WTC11 (cell line): ENCODE results near the gene EIF6. TPM values are rescaled to one million over a fixed set of nuclear protein-coding genes. Genes with fewer than 3 reads are reported as not detected.

ENCODE experiments used
- ATAC-seq: fragments of 200-7000 bp; cut with Tn5 transposase; 2 replicates; pipeline ENCODE4 v1.10.0; 2021; ENCODE audit warnings: mild to moderate bottlenecking, moderate library complexity
- CTCF ChIA-PET: fragments of 300-600 bp; sonication (Branson Sonifier 250); formaldehyde crosslinking; loops from one replicate; lab custom pipeline; 2021; ENCODE audit warnings: antibody characterized with exemption; lab: Charles Lee
- POLR2A ChIA-PET: fragments of 350-600 bp; sonication (Branson Sonifier 250); formaldehyde crosslinking; loops from one replicate; lab custom pipeline; 2021; ENCODE audit warnings: antibody characterized with exemption; lab: Charles Lee
- DNase-seq: peaks from one replicate; pipeline ENCODE4 v3.0.0; 2021; ENCODE audit warnings: low spot score
- H3K27ac Mint-ChIP-seq: 2 replicates; pipeline ENCODE4 v1.8.0; 2021; ENCODE audit warnings: mixed read lengths
- H3K27me3 Mint-ChIP-seq: 2 replicates; pipeline ENCODE4 v1.8.0; 2021; ENCODE audit warnings: low read depth, mild to moderate bottlenecking, moderate library complexity, mixed read lengths
- H3K36me3 Mint-ChIP-seq: 2 replicates; pipeline ENCODE4 v1.8.0; 2021; ENCODE audit warnings: mixed read lengths
- H3K4me1 Mint-ChIP-seq: 2 replicates; pipeline ENCODE4 v1.8.0; 2022; ENCODE audit warnings: mixed read lengths
- H3K4me3 Mint-ChIP-seq: 2 replicates; pipeline ENCODE4 v1.8.0; 2021; ENCODE audit warnings: mild to moderate bottlenecking, moderate library complexity, mixed read lengths
- H3K9me3 Mint-ChIP-seq: 2 replicates; pipeline ENCODE4 v1.8.0; 2021; ENCODE audit warnings: mixed read lengths
- AFF4 ChIP-seq: sonication (generic); formaldehyde crosslinking; IDR thresholded peaks from 2 replicates; pipeline ENCODE4 v1.8.1; 2023; ENCODE audit warnings: mild to moderate bottlenecking, missing genetic modification reagents, borderline replicate concordance
- AR ChIP-seq: fragments of 250-450 bp; sonication (Bioruptor Pico); IDR thresholded peaks from 2 replicates; pipeline ENCODE4 v1.9.0; 2021; ENCODE audit warnings: mild to moderate bottlenecking
- ATF1 ChIP-seq: sonication (generic); formaldehyde crosslinking; IDR thresholded peaks from 2 replicates; pipeline ENCODE4 v1.8.1; 2023; ENCODE audit warnings: mild to moderate bottlenecking, moderate library complexity, missing genetic modification reagents
- ATF6 ChIP-seq: sonication (generic); formaldehyde crosslinking; IDR thresholded peaks from 2 replicates; pipeline ENCODE4 v1.8.1; 2023; ENCODE audit warnings: mild to moderate bottlenecking, missing genetic modification reagents
- CREB1 ChIP-seq: sonication (generic); formaldehyde crosslinking; IDR thresholded peaks from 2 replicates; pipeline ENCODE4 v1.8.0; 2023; ENCODE audit warnings: mild to moderate bottlenecking, missing genetic modification reagents
- CREM ChIP-seq: sonication (generic); formaldehyde crosslinking; IDR thresholded peaks from 2 replicates; pipeline ENCODE4 v1.8.1; 2022; ENCODE audit warnings: mild to moderate bottlenecking, missing genetic modification reagents, moderate library complexity
- EMX1 ChIP-seq: fragments of 250-450 bp; sonication (Bioruptor Pico); IDR thresholded peaks from 2 replicates; pipeline ENCODE4 v1.8.0; 2021; ENCODE audit warnings: mild to moderate bottlenecking
- FOXP1 ChIP-seq: sonication (generic); formaldehyde crosslinking; IDR thresholded peaks from 2 replicates; pipeline ENCODE4 v1.8.0; 2022; ENCODE audit warnings: missing genetic modification reagents, mild to moderate bottlenecking, moderate library complexity, borderline replicate concordance
- IRF2 ChIP-seq: sonication (generic); formaldehyde crosslinking; IDR thresholded peaks from 2 replicates; pipeline ENCODE4 v1.8.0; 2022; ENCODE audit warnings: low read depth, missing genetic modification reagents, borderline replicate concordance
- OVOL2 ChIP-seq: fragments of 250-450 bp; sonication (Bioruptor Pico); IDR thresholded peaks from 2 replicates; pipeline ENCODE4 v1.9.0; 2021; ENCODE audit warnings: mild to moderate bottlenecking, borderline replicate concordance
- SMAD3 ChIP-seq: sonication (generic); formaldehyde crosslinking; IDR thresholded peaks from 2 replicates; pipeline ENCODE4 v1.8.0; 2022; ENCODE audit warnings: missing genetic modification reagents, mild to moderate bottlenecking, borderline replicate concordance
- TEAD4 ChIP-seq: sonication (generic); formaldehyde crosslinking; IDR thresholded peaks from 2 replicates; pipeline ENCODE4 v1.8.0; 2022; ENCODE audit warnings: mild to moderate bottlenecking, missing genetic modification reagents
- ZBTB21 ChIP-seq: sonication (generic); formaldehyde crosslinking; IDR thresholded peaks from 2 replicates; pipeline ENCODE4 v1.8.1; 2023; ENCODE audit warnings: mild to moderate bottlenecking, missing genetic modification reagents, borderline replicate concordance
- ZNF396 ChIP-seq: fragments of 250-450 bp; sonication (Bioruptor Pico); IDR thresholded peaks from 2 replicates; pipeline ENCODE4 v1.8.0; 2021; ENCODE audit warnings: mild to moderate bottlenecking, moderate library complexity, borderline replicate concordance
- total RNA-seq: library from RNA; stranded (reverse); gene quantifications from 3 replicates; pipeline ENCODE4 v1.2.3, GENCODE V29; 2021
- TF ChIP-seq, protein P1 (sequence below): sonication (generic); formaldehyde crosslinking; IDR thresholded peaks from 2 replicates; pipeline ENCODE4 v1.8.1; 2023; ENCODE audit warnings: mild to moderate bottlenecking, missing genetic modification reagents
- TF ChIP-seq, protein P2 (sequence below): sonication (generic); formaldehyde crosslinking; IDR thresholded peaks from 2 replicates; pipeline ENCODE4 v1.8.1; 2022; ENCODE audit warnings: missing genetic modification reagents, borderline replicate concordance
- TF ChIP-seq, protein P3 (sequence below): sonication (generic); formaldehyde crosslinking; conservative IDR thresholded peaks from 2 replicates; pipeline ENCODE4 v1.8.1; 2023; ENCODE audit warnings: mild to moderate bottlenecking, low read depth, missing genetic modification reagents, moderate library complexity

Gene EIF6
- total RNA-seq, 1 experiment from 2014 or later: 157 TPM

DNA sequence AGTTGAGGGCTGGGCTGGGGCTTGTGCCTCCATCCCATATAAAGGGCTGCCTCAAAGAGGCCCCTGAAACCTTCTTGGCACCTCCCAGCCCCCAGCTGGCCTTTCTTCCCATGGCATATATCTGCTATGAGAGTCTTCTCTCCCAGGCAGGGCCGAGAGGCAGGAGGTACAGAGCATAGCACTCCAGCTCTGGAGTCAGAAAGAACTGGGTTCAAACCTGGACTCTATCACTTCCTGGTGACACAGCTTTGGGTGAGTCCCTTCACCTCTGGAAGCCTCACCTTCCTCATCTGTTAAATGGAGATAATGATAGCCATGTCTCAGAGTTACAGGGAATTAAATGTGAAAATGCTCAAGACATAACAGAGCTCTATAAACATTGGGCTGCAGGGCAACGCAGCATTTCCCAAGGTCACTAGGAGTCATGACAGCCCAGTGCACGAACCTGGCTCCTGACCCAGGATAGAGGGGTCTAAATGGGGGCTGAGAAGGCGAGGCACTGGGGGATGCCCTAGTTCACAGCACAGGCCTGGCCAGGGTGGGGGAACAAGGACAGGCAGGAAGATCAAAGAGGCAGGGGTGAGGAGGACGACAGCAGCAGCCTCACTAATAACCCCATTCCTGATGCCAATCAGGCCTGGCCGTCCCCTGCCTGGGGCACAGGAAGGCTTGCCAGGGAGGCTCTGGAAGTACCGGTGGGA lies 5.8 kb upstream of the EIF6 start (continued):
- TF ChIP-seq ZBTB21 (no peak), TEAD4 (CRISPR knock-in tag) (no peak), IRF2 (CRISPR knock-in tag) (no peak), FOXP1 (CRISPR knock-in tag) (no peak), ATF6 (CRISPR knock-in tag) (no peak), SMAD3 (no peak), ATF1 (CRISPR knock-in tag) (no peak), CREM (CRISPR knock-in tag) (no peak)

GRCh38 chr20:35288325-35289060 lies 3.9 kb upstream of the EIF6 start:
- TF ChIP-seq ZBTB21 (no peak), CREB1 (CRISPR knock-in tag) (no peak), SMAD3 (no peak), AR (CRISPR knock-in tag) (no peak), AFF4 (CRISPR knock-in tag) (no peak), EMX1 (CRISPR knock-in tag) (no peak), OVOL2 (no peak), ZNF396 (no peak), IRF2 (CRISPR knock-in tag) (no peak)
- TF ChIP-seq, protein P1, sequence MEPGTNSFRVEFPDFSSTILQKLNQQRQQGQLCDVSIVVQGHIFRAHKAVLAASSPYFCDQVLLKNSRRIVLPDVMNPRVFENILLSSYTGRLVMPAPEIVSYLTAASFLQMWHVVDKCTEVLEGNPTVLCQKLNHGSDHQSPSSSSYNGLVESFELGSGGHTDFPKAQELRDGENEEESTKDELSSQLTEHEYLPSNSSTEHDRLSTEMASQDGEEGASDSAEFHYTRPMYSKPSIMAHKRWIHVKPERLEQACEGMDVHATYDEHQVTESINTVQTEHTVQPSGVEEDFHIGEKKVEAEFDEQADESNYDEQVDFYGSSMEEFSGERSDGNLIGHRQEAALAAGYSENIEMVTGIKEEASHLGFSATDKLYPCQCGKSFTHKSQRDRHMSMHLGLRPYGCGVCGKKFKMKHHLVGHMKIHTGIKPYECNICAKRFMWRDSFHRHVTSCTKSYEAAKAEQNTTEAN: no peak
- TF ChIP-seq, protein P2, sequence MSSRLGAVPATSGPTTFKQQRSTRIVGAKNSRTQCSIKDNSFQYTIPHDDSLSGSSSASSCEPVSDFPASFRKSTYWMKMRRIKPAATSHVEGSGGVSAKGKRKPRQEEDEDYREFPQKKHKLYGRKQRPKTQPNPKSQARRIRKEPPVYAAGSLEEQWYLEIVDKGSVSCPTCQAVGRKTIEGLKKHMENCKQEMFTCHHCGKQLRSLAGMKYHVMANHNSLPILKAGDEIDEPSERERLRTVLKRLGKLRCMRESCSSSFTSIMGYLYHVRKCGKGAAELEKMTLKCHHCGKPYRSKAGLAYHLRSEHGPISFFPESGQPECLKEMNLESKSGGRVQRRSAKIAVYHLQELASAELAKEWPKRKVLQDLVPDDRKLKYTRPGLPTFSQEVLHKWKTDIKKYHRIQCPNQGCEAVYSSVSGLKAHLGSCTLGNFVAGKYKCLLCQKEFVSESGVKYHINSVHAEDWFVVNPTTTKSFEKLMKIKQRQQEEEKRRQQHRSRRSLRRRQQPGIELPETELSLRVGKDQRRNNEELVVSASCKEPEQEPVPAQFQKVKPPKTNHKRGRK (CRISPR knock-in tag): no peak
- TF ChIP-seq, protein P3, sequence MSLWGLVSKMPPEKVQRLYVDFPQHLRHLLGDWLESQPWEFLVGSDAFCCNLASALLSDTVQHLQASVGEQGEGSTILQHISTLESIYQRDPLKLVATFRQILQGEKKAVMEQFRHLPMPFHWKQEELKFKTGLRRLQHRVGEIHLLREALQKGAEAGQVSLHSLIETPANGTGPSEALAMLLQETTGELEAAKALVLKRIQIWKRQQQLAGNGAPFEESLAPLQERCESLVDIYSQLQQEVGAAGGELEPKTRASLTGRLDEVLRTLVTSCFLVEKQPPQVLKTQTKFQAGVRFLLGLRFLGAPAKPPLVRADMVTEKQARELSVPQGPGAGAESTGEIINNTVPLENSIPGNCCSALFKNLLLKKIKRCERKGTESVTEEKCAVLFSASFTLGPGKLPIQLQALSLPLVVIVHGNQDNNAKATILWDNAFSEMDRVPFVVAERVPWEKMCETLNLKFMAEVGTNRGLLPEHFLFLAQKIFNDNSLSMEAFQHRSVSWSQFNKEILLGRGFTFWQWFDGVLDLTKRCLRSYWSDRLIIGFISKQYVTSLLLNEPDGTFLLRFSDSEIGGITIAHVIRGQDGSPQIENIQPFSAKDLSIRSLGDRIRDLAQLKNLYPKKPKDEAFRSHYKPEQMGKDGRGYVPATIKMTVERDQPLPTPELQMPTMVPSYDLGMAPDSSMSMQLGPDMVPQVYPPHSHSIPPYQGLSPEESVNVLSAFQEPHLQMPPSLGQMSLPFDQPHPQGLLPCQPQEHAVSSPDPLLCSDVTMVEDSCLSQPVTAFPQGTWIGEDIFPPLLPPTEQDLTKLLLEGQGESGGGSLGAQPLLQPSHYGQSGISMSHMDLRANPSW (CRISPR knock-in tag): no peak
- CTCF ChIA-PET: interaction anchor here (0.9 to 6.2 kb wide), 3 partner anchors 15 to 41 kb away, joined by 4 to 36 read pairs (median 6); no protein-coding TSS in a partner anchor
- peaks cover 14% of the 10 kb centered on the region for H3K4me1 Mint-ChIP-seq
- no peaks in the 10 kb centered on the region; the same call in none of the 2 replicates for H3K27me3 Mint-ChIP-seq
- no peak overlapping the region for H3K4me3 Mint-ChIP-seq
- ATAC-seq: no peak
- H3K27ac Mint-ChIP-seq: no peak overlapping the region
- POLR2A ChIA-PET: no interaction called here
- H3K36me3 Mint-ChIP-seq: no peaks in the 10 kb centered on the region
- H3K9me3 Mint-ChIP-seq: no peaks in the 10 kb centered on the region
- no peak for DNase-seq
